Fibroblast of peridontal ligament (primary cell): Measurements from ENCODE around the gene NPHP1.
"Not testable (repeated sequence)": the region's sequence is repeated elsewhere in the genome, so short reads cannot be mapped to it uniquely, and the experiment has no call there.

ENCODE experiments used
- DNase-seq: peaks from one replicate; pipeline ENCODE4 v3.0.0-alpha.2; 2010; ENCODE audit errors: extremely low read depth

Gene NPHP1

DNA sequence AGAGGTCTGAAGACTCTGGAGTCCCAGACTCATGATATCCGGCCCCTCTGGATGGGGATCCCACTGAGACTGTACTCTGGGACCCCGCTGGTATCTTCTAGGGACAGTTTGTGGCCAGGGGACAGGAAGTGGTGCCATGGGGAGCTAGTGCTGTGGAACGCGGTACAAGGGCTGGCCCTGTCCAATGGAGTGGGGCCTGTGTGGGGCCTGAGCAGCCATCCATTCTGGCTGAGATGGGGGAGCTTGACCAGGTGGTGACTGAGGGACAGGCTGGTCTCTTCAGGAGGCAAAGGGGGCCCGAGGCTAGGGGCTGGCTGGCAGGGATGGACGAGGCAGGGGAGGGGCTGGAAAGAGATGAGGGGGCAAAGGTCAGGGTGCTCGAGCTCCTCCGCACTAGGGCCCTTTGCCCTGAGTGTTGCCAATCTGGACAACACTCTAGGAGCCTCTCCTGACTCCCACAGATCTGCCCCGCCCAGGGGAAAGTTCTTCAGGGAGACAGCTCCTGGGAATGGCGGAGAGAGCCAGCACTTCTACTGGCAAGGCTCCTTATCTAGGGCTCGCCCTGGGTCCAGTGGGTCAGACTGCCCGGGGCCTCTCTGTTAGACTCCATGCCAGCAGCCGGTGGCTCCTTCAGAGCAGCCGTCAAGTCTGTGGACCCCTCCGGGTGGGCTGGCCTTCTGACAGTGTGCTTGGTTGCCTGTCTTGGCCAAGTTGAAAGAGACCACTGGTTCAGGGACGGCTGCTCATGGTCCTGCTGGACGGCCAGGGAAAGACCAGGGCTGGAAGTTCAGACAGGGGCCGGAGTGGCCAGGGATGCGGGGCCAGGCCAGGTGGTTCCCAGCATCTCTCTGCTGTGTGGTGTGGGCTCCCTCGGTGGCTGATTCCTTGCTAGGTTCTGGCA is 101.5 kb downstream of the NPHP1 start:
- DNase-seq: no peak

DNA sequence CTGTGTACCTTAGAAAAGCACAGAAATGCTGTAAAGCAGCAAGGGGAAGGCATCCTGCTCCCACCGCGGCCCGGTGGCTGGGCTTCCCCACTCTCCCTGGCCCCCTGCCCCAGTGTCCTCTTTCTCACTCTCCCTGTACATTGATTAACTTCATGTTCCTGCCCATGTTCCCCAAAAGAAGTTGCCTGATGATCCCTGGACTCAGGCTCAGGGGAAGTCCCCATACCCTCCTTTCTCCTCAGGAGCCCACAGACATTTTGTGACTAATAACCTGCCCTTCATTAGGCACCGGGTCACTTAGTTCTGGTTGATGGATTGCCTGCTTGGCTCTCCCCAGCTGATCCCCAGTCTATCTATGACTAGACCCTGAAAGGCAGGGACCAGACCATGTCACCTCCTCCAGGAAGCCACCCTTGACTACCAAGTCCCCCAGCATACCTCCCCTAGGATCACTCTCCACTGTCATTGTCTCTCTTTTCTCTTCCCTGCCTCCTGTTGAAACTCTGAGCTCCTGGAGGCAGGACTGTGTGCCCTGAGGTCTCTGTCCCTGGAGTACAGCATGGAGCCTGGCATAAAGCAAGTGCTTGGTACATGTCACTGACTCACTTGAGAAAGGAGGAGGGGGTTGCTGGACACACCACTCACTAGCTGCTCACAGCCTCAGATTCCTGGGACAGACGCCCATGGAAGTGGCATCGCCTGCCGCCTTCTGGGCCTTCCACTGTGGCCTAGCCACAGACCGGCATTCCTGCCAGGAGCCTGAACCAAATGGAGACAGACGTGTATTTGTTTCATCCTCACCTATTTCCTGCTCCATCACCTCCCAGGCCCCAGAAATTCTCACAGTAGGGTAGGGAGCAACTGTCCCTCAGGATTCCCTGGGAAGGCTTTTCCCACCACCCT is 102.7 kb downstream of the NPHP1 start:
- no peak for DNase-seq

DNA sequence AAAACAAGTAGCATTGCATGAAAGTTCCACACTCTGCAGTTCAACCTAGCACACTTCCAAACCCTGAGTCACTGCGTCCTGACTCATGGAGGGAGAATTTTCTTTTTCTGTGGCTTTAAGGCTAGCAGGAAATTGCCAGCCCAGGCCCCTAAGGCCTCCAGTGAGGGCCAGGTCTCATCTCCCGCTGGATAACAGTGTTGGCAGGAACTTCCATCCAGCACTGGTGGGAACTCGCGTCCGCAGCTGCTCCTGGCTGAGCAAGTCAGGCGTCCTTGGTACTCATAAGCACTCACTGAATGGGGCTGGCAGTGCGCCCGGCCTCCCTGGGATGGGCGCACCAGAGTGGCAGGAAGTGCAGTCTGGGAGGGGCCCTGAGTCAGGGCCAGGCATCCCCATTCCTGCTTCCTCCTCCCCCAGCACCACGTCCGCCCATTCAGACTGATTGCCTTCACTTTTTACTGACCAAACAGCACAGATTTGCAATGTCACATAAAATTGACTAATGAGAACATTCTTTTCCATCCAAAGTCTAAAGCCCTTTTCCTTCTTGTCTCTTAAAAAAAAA is 103.5 kb downstream of the NPHP1 start:
- peak; percentile 100 for DNase-seq

DNA sequence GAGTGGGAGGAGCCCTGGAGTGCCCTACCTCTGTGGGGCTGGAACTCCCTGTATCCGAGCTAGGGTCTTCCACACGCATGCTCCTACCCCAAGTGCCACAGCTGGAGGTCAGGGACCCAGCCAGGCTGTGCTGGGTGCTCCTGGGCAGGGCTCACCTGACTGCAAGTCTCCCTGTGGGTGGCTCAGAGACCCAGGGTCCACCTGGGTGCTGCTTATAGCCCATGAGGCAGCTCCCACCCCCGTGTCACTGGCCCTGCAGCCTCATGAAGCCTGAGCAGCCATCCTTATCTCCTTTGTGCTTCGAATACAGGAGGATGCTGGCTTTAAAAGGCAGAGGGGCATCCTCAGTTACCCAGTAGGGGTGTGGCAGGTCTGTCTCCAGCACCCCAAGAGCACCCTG is 103.9 kb downstream of the NPHP1 start:
- not testable (repeated sequence) for DNase-seq

DNA sequence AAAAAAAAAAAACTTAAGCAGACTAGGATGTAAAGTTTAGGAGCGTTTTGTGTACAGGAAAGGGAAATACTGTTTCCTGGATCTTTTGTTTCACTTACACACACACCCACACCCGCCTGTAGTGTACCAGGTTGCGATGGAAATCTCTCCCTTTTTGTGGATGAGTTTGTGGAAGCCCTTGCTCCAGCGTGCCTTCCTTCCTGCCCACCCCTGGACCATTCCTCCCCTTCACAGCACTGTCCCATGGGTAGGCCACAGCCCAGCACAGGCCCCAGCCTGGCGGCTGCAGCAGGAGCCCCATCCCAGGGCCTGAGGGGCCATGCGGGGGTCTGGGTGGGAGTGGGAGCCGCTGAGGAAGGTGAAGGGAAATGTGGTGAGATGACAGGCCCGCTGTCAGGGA is 104.3 kb downstream of the NPHP1 start:
- no peak for DNase-seq

DNA sequence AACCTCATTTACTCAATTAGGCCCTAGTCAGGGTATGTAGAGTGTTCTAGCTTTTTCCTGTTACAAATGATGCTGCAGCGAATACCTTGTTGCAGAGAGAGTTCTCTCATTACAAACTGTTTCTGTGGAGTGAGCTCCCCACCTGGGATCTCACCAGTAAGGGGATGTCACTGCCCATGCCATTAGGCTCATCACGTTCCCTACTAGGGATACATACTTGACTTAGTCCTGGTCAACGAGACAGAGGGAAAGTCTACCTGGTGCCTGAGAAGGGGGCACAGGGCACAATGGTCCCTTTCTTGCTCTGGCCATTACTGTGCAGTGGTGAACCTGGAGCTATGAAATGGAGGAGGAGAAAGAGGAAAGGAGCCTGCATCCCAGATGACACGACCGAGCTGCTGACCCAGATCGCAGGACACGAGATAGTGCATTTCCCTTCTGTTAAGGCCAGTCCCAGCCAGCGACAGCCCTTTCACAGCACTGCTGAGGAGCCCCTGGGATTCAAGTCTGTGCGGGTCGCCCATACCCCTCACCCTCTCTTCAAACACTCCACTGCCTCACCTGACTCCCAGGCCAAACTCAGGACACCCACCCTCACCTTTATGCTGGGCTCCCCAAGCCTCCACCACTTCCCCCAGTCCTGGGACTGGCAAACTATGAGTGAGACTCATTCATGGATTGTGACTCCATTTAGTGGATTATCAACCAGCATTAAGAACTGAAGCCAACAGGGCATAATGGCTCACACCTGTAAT is 105.2 kb downstream of the NPHP1 start:
- DNase-seq: no peak

DNA sequence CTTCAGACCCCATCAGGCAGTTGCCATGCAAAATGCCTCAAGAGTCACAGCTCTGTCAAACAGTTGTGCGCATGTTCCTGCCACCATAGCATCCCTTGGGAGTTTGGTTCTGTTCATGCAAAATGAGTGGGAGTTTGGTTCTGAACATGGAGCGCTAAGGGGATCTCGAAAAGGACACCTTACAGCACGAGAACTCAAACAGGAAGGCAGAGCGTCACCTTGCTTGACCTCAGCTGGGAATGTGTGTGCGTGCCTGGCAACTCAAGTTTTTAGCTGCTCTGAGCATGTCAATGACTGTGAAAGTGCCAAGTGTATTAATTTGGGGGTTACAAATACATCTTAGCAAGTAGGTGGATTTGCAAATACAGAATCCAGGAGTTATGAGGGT is 105.8 kb downstream of the NPHP1 start:
- no peak for DNase-seq

DNA sequence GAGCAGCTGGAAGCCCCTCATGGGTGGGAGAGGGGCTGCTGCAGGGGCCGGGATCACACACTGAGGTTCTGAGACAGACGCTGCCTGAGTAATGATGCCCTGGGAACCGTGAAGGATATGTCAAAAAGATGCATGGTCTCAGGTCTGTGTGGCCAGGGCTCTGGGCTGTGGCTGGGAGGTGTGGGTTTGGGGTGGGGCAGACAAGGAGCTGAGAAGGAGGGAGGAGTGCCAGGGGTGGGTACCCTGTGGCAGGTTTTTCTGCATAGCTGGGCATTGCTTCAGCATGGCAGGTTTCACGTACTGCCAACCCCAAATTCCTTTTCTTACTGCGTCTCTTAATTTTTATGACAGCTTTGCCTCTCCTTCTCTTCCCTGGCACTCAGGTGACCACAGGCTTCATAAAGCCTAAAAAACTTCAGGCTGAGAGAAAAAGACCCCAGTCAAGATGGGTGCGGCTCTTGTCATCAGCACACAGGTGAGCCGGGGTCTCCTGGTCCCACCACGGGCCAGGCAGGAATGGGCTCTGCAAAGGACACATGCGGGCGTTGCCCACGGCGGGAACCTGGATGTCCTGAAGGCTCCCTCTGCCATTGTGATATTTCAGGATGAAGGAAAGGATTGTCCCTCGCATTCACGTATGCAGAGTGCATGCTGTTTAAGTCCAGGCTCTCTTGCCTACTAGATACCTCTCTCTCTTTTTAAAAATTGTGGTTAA is 107.2 kb downstream of the NPHP1 start:
- DNase-seq: no peak

DNA sequence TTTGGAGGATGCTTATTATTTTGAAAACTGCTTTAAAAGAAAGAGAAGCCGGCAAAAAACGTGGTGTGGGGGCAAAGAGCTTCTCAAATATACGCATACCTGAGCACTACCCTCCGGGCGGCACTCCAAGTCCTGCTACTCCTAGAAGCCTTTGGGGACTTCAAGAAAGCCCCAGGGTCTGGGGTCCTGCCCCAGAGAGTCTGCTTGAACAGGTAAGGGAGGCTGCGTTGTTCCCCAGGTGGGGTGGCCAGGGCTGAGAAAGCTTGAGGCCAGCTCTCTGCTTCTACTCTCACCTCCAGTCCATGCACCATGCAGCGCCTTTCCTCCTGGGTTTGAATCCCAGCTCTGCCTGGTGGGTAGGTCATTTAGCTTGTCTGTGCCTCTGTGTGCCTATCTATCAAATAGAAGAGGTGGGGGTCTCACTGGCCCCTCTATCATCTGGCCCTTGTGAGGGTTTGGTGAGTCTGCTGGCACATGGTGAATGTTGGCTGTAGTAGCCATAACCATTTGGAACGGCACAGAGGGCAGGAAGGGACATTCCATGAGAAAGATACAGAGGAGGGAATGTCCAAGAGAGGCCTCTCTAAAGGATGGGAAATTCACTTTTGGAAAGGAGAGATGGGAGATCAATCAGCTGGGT is 108.7 kb downstream of the NPHP1 start:
- no peak for DNase-seq

DNA sequence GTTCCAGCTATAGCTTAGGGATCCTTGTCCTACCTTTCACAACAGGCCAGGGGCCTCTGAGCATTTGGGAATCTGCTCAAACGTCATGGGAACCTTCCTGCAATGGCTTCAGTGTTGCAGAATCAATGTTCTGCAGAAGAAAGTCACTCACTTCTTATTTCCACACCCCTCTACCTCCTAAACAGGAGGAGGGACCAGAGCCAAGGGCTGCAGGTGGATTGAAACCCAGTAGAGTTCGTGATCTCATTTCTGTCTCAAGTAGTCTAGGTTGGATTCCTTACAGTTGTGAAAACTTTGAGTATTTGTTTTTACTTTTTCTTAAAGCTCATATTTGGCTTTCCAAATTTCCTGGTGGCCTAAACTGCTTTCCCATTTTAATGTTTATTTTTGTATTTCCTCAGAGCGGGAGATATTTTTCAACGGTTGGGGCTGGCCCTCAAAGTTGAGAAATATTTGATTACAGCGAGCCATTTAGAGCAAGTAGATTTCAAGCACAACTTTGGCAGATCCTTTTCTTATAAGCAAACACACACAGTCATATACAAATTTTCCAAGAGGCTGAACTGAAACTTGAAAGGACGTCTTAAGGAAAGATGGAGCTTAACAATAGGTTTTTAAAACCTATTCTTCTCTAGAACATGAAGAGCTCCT is 109.8 kb downstream of the NPHP1 start:
- DNase-seq: peak; percentile 90

DNA sequence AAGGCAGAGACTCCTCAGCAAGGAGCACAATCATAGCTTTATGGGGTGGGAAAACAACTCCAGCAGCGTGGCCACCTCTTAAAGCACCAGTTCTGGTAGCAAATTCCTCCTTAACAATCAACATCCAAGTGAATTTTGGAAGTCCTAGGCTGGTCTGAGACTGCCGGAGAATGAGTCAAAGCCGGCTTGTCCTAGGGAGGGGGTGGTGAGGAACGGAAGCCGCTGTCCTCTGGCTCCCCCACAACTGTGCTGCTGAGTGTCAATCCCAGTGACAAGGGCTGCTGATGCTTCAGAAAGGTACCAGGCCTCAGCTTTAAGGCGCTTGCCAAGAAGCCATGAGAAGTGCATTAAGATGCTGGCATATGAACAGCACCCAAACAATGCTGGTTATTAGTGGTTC is 110.9 kb downstream of the NPHP1 start:
- not testable (repeated sequence) for DNase-seq

DNA sequence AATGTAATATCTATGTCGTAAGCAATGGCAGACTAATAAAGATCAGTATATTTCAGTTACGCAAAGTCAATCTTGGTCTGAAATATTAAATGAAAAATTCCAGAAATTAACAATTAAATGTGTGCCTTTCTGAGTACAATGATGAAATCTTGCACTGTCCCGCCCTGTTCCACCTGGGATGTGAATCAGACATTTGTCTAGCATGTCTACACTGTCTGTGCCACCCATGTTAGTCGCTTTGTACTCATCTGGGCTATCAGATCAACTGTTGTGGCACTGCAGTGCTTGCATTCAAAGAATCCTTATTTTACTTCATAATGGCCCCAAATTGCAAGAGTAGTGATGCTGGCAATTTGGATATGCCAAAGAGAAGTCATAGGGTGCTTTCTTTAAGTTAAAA is 114.6 kb downstream of the NPHP1 start:
- DNase-seq: not testable (repeated sequence)

DNA sequence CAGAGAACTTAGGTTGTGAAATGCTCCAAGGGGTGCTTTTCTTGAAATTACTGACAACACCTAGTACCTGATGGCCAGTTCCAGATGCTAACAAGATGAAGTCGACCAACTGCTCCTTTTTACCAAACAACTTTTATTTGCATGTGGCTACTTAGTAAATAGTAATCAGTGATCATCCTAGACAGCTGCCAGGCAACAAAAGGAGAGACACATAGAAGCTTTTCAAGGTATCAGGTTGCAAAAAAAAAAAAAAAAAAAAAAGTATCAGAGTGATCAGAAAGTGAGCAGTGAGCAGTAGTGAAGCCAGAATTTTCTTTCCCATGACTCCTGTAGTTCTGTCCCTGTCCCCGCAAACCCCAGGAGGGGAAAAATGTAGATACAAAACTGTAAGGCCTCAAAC is 121.1 kb downstream of the NPHP1 start:
- DNase-seq: not testable (repeated sequence)

DNA sequence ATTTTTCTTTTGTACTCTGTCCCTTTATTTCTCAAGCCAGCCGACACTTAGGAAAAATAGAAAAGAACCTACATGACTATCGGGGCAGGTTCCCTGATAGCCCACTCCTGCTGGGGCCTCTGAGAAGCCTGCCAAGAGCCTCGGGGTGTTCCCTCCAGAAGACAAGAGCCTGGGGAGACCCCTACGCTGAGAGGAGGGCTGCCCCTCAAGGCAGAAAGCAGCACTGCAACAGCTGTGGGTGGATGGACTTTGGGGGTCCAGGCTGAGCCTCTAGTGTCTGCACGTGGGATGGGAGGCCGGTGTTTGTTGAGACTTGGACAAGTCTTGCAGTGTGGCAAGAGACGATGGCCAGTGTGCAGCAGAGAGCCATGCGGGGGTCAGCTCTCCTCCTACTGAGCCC is 121.7 kb downstream of the NPHP1 start:
- DNase-seq: not testable (repeated sequence)

DNA sequence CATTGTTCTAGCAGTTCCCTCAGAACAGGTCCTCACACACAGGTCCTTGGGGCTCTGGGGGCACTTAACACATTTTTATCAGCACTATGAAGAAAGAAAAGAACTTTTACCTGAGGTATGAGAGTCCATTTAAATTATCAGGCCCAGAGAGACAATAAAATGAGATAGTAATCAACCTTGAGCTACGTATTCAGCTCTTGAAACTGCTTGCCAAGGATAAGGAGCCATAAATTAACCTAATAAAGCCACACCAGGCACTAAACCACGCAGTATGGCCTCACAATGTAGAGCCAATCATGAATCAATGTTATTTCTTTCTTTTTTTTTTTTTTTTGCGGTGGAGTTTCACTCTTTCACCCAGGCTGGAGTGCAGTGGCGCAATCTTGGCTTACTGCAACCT is 126.7 kb downstream of the NPHP1 start:
- not testable (repeated sequence) for DNase-seq

DNA sequence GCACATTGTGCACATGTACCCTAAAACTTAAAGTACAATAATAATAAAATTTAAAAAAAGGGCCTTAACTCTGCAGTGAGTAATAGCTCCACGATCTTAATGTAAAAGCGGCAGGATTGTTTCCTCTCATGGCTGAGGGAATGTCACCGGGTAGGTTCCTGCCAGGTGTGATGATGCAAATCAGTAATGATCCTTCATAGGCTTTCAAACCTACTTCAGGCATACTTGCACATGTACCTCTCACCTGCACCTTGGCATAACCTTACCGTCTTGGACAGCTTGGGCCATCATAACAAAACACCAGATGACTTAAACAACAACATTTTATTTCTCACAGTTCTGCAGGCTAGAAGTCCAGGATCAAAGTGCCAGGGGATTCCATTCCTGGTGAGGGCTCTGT is 128.9 kb downstream of the NPHP1 start:
- DNase-seq: not testable (repeated sequence)
